Hepatocyte (in vitro differentiated cells): Measurements from ENCODE around the gene ATPAF1. TPM values are rescaled to one million over a fixed set of nuclear protein-coding genes. Genes with fewer than 3 reads are reported as not detected.

Experiments used
- DNase-seq: peaks from one replicate; pipeline ENCODE4 v3.0.0-alpha.2; 2016; ENCODE audit warnings: low spot score
- H2AFZ ChIP-seq: fragments of 200-600 bp; sonication (generic); 2 replicates; pipeline ENCODE4 v1.6.0; 2016; ENCODE audit warnings: antibody characterized with exemption, mild to moderate bottlenecking
- H3K27ac ChIP-seq: fragments of 200-600 bp; sonication (generic); 2 replicates; pipeline ENCODE4 v1.5.1; 2016; ENCODE audit warnings: mild to moderate bottlenecking
- H3K27me3 ChIP-seq: fragments of 200-600 bp; sonication (generic); 2 replicates; pipeline ENCODE4 v1.6.1; 2016
- H3K36me3 ChIP-seq: fragments of 200-600 bp; sonication (generic); replicated peaks from 2 replicates; pipeline ENCODE4 v1.5.1; 2016; ENCODE audit warnings: low read depth; ENCODE audit not compliant: insufficient read depth
- H3K4me1 ChIP-seq: fragments of 200-600 bp; sonication (generic); 2 replicates; pipeline ENCODE4 v1.5.1; 2016; ENCODE audit warnings: mild to moderate bottlenecking, moderate library complexity; ENCODE audit not compliant: insufficient read depth
- H3K4me2 ChIP-seq: fragments of 200-600 bp; sonication (generic); 2 replicates; pipeline ENCODE4 v1.6.0; 2016
- H3K4me3 ChIP-seq: fragments of 200-600 bp; sonication (generic); 2 replicates; pipeline ENCODE4 v1.5.1; 2016; ENCODE audit warnings: mild to moderate bottlenecking
- H3K79me2 ChIP-seq: fragments of 200-600 bp; sonication (generic); 2 replicates; pipeline ENCODE4 v1.6.0; 2017; ENCODE audit warnings: mild to moderate bottlenecking
- H3K9me2 ChIP-seq: fragments of 200-600 bp; sonication (generic); replicated peaks from 2 replicates; pipeline ENCODE4 v1.6.0; 2017; ENCODE audit warnings: mild to moderate bottlenecking; ENCODE audit not compliant: insufficient read depth
- H3K9me3 ChIP-seq: fragments of 200-600 bp; sonication (generic); 2 replicates; pipeline ENCODE4 v1.5.1; 2016; ENCODE audit warnings: low read depth, mild to moderate bottlenecking
- H4K20me1 ChIP-seq: fragments of 200-600 bp; sonication (generic); 2 replicates; pipeline ENCODE4 v1.6.0; 2016; ENCODE audit warnings: mild to moderate bottlenecking; ENCODE audit not compliant: insufficient read depth, poor library complexity, severe bottlenecking
- EZH2 ChIP-seq: fragments of 200-600 bp; sonication (generic); IDR thresholded peaks from 2 replicates; pipeline ENCODE4 v1.6.1; 2016; ENCODE audit warnings: antibody characterized with exemption, mild to moderate bottlenecking, borderline replicate concordance
- EZH2phosphoT487 ChIP-seq: fragments of 200-600 bp; sonication (generic); IDR thresholded peaks from one replicate; pipeline ENCODE4 v1.6.1; 2018; ENCODE audit warnings: antibody characterized with exemption, mild to moderate bottlenecking, low read depth, moderate library complexity; ENCODE audit not compliant: unreplicated experiment, severe bottlenecking
- WGBS: methylation state at CpG from one replicate; pipeline ENCODE4 v1.1.6; 2016; ENCODE audit warnings: low lambda C conversion rate; ENCODE audit errors: missing lambda C conversion rate; 5-methylcytosine and 5-hydroxymethylcytosine counted together
- polyA plus RNA-seq: library from polyadenylated mRNA; unstranded; fragments of >200 nt; fragmentation: Nextera tagmentation; extraction: Ambion mirVana; gene quantifications from 2 replicates; pipeline ENCODE4 v1.2.1, GENCODE V29; 2016
- total RNA-seq: library from RNA; depleted of rRNA; stranded (reverse); fragments of >200 nt; gene quantifications from 2 replicates; pipeline ENCODE4 v1.2.3, GENCODE V29; 2014
- TF ChIP-seq, protein P1 (sequence below): fragments of 200-600 bp; sonication (generic); IDR thresholded peaks from 2 replicates; pipeline ENCODE4 v1.5.1; 2016; ENCODE audit warnings: antibody characterized with exemption, mild to moderate bottlenecking; ENCODE audit not compliant: poor library complexity

ATPAF1 gene
- total and polyA plus RNA-seq, 2 experiments from 2014 or later = 57.5 to 63.2 TPM

DNA sequence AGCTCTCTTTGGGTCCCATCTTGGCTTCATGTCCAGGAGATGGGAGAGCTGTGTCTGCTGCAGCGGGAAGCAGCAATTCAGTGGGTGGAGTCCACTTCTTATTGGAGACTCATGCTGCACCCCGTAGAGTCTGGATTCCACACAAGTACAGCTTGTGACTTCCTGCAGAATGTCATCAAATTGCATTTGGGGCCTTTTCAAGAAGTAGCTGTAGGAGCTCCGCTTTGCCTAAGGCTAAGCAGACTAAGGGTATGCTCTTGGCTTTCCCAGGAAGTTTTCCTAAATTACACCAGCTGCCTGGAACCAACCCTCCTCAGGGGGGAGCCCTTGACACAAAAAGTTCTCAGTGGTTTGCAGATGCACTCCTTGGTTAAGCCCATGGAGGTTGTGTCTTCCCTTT, 45.8 kb downstream of the ATPAF1 start:
- H3K4me1 ChIP-seq = peaks cover 10% of the 10 kb centered on the region
- no peak for DNase-seq
- no peak overlapping the region for H3K27ac ChIP-seq
- 62% methylated on average over 3 of the region's 3 CpGs for WGBS
- H3K27me3 ChIP-seq = no peaks in the 10 kb centered on the region
- H4K20me1 ChIP-seq = no peaks in the 10 kb centered on the region
- no peak overlapping the region for H3K4me3 ChIP-seq
- no peaks in the 10 kb centered on the region for H3K79me2 ChIP-seq
- TF ChIP-seq EZH2phosphoT487 = no peak
- TF ChIP-seq, protein P1, sequence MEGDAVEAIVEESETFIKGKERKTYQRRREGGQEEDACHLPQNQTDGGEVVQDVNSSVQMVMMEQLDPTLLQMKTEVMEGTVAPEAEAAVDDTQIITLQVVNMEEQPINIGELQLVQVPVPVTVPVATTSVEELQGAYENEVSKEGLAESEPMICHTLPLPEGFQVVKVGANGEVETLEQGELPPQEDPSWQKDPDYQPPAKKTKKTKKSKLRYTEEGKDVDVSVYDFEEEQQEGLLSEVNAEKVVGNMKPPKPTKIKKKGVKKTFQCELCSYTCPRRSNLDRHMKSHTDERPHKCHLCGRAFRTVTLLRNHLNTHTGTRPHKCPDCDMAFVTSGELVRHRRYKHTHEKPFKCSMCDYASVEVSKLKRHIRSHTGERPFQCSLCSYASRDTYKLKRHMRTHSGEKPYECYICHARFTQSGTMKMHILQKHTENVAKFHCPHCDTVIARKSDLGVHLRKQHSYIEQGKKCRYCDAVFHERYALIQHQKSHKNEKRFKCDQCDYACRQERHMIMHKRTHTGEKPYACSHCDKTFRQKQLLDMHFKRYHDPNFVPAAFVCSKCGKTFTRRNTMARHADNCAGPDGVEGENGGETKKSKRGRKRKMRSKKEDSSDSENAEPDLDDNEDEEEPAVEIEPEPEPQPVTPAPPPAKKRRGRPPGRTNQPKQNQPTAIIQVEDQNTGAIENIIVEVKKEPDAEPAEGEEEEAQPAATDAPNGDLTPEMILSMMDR = peak; percentile 24
- no peaks in the 10 kb centered on the region for H3K9me3 ChIP-seq
- H3K36me3 ChIP-seq = no peaks in the 10 kb centered on the region
- H2AFZ ChIP-seq = no peak overlapping the region
- no peaks in the 10 kb centered on the region for H3K9me2 ChIP-seq
- no peak overlapping the region for H3K4me2 ChIP-seq

DNA sequence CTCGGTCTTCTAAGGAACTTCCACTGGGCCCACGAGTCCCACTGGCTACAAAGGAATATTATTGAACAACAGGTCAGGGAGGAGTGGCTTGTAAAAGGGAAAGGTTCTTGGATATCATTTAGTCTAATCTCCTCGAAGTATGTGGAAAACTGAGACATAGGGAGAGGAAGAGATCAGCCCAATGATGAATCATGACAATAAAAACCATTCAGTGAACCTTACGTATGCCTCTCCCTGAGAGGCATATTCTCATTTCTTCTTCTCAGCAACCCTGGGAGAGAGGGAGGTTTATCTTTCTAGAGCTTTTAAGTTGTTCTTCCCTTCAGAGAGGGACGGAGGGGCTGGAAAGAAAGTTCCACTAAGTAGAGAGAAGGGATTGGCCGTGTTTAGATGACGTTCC, 46.2 kb downstream of the ATPAF1 start:
- Histone ChIP-seq H3K9me2 (no peaks in the 10 kb centered on the region), H3K4me1 (peaks cover 10% of the 10 kb centered on the region), H3K27me3 (no peaks in the 10 kb centered on the region), H3K4me3 (no peak overlapping the region), H3K9me3 (no peaks in the 10 kb centered on the region), H3K79me2 (no peaks in the 10 kb centered on the region), H3K36me3 (no peaks in the 10 kb centered on the region), H2AFZ (no peak overlapping the region), H3K27ac (no peak overlapping the region), H4K20me1 (no peaks in the 10 kb centered on the region), H3K4me2 (no peak overlapping the region)
- DNase-seq = no peak
- 70% methylated on average over 7 of the region's 7 CpGs for WGBS
- TF ChIP-seq EZH2 (no peak), EZH2phosphoT487 (no peak)
- TF ChIP-seq, protein P1 = no peak

DNA sequence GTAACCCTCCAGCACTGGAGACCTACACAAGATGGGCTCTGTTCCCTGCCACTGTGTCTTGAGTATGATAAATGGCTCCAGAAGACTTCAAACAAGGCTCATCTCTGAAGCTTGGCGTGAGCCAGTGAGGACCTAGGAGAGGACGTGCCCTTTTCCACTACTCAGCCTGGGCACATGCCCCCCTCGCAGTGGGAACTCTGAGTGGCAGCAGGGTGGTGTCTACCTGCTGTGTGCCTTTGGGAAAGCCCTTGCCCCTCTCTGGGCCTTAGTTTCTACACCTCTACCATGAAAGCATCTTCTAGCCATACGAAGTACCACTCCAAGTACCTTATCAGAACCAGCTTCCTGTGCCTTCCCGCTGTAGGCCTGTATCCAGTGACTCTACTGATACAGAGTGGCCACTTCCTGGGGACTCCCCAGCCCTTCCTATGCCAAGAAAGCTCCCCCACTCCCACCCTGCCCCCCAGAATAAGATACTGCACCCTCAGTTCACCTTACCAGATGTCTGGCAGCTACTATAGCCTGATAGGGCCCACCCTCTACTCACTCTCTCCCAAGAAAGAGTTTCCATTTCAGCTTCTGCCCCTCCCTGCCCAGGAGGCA, 48.4 kb downstream of the ATPAF1 start:
- Histone ChIP-seq H3K27ac (no peak overlapping the region), H4K20me1 (no peaks in the 10 kb centered on the region), H3K9me2 (no peaks in the 10 kb centered on the region), H3K4me3 (no peak overlapping the region), H3K36me3 (no peaks in the 10 kb centered on the region), H3K4me2 (no peak overlapping the region), H2AFZ (no peak overlapping the region), H3K27me3 (no peaks in the 10 kb centered on the region), H3K79me2 (peaks cover 14% of the 10 kb centered on the region), H3K9me3 (no peaks in the 10 kb centered on the region), H3K4me1 (peaks cover 20% of the 10 kb centered on the region)
- DNase-seq = no peak
- TF ChIP-seq EZH2 (no peak), EZH2phosphoT487 (no peak)
- TF ChIP-seq, protein P1 = no peak
- 93% methylated on average over 5 of the region's 5 CpGs for WGBS
